HG02885 (cell line): ENCODE measurements around the gene UNC45A.

Experiments used
- ATAC-seq: cut with Tn5 transposase; IDR thresholded peaks from one replicate; pipeline ENCODE4 v1.9.1; 2021; ENCODE audit warnings: mild to moderate bottlenecking; ENCODE audit not compliant: unreplicated experiment, poor library complexity

The UNC45A gene

DNA sequence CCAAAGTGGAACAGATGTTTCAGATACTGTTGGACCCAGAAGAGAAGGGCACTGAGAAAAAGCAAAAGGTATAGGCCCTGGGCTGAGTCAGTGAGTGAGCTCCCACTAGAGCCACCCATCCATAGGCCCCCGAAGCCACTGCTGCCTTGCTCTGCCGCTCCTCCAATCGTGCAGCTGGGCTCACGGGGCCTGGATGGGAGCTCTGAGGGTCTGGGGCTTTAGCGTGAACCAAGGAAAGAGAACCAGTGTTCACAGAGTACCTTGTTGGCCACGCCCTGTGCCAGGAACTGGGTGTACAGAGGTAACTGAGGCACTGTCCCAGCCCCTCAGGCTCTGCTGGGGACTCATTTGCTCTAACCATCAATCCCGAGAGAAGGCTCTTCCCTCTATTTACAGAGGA is 4.7 kb downstream of the UNC45A start:
- no peak for ATAC-seq

DNA sequence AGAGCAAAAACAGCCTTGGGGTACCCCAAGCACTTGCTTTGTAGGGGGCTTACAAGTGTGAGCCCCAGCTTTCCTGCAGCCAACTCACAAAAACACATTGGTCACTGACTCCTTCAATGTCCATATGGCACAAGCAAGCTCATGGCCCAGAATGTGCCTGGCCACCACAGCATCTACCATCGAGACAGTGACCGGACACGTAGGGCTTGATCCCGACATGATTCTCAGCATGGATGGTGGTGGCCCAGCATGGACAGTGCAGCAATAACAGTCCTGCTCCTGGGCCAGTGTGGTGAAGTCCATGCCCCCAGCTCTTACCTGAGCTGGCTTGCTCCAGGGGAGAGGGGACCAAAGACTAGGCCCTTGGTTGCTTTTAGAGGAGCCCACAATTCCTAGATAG is 6.0 kb downstream of the UNC45A start:
- no peak for ATAC-seq

DNA sequence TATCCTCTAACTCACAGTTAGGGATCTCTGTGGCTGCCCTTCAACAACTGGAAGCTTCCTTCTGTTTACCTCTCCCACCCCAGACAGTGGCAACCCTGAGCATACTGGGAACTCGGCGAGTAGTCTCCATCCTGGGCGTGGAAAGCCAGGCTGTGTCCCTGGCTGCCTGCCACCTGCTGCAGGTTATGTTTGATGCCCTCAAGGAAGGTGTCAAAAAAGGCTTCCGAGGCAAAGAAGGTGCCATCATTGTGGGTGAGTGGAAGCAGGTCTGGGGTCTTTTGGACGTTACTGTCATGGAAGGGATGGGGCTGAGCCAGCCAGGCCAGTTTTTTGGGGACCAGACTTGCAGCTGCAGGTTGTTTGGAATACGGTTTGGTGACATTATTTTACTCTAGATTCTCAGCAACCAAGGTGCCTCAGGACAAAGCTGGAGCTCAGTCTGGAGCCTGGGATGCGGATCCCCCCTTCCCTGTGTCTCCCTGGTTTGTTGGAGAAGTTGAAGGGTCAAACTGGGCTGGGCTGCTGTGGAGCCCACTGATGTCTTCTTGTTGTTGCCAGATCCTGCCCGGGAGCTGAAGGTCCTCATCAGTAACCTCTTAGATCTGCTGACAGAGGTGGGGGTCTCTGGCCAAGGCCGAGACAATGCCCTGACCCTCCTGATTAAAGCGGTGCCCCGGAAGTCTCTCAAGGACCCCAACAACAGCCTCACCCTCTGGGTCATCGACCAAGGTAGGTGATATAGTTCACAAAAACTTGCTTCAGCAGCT is 7.5 kb downstream of the UNC45A start:
- ATAC-seq, result no peak

- ATAC-seq, result no peak
These were observed 10.0 kb downstream of the UNC45A start for GRCh38 chr15:90945091-90945490.

DNA sequence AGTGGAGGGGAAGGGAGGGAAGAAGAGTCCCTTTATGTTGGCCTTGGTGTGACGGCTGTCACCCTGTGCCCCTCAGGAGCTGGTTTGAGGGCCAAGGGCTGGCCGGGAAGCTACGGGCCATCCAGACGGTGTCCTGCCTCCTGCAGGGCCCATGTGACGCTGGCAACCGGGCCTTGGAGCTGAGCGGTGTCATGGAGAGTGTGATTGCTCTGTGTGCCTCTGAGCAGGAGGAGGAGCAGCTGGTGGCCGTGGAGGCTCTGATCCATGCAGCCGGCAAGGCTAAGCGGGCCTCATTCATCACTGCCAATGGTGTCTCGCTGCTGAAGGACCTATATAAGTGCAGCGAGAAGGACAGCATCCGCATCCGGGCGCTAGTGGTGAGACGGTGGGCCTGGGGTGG is 11.5 kb downstream of the UNC45A start:
- no peak for ATAC-seq

GRCh38 chr15:90946941-90947576 is 12.0 kb downstream of the UNC45A start:
- ATAC-seq, result no peak

GRCh38 chr15:90947577-90948357 is 12.7 kb downstream of the UNC45A start:
- no peak for ATAC-seq

DNA sequence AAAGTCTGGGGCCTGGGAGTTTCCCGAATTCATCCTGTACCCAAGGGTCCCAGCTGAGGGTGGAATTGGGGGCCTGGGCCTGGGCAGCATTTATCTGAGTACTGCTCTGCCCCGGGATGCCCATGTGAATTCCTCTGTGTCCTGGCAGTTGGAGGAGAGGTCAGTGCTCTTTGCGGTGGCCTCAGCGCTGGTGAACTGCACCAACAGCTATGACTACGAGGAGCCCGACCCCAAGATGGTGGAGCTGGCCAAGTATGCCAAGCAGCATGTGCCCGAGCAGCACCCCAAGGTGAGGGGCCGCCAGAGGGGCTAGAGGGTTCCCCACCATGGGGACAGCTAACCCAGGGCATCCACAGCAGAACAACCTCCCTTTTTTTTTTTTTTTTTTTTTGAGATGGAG is 13.4 kb downstream of the UNC45A start:
- ATAC-seq, result no peak

DNA sequence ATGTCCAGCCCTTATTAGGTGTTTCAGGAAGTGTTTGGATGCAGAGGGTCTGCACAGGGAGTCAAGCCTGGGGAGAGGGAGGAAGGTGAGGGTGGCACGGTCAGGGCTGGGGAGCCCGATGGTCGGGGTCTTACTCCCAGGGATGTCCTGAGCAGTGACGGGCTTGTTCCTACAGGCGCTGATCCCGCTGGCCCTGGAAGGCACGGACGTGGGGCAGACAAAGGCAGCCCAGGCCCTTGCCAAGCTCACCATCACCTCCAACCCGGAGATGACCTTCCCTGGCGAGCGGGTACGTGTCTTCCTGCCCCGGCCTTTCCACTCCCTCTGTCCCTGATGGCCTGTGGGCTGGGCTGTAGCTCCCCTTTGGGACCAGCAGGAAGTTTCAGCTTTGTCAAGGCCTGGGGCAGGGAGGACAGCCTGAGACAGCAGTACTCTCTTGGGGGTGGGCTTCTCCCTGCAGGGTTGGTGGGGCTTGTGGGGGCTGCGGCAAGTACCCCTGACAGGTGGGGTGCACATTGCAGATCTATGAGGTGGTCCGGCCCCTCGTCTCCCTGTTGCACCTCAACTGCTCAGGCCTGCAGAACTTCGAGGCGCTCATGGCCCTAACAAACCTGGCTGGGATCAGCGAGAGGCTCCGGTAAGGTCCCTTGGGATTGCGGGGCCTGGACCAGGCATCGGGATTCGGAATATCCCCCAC is 15.0 kb downstream of the UNC45A start:
- ATAC-seq, result no peak

- ATAC-seq, result no peak
These were observed 15.6 kb downstream of the UNC45A start for GRCh38 chr15:90950676-90951075.

GRCh38 chr15:90952901-90953677 is 18.0 kb downstream of the UNC45A start:
- no peak for ATAC-seq

DNA sequence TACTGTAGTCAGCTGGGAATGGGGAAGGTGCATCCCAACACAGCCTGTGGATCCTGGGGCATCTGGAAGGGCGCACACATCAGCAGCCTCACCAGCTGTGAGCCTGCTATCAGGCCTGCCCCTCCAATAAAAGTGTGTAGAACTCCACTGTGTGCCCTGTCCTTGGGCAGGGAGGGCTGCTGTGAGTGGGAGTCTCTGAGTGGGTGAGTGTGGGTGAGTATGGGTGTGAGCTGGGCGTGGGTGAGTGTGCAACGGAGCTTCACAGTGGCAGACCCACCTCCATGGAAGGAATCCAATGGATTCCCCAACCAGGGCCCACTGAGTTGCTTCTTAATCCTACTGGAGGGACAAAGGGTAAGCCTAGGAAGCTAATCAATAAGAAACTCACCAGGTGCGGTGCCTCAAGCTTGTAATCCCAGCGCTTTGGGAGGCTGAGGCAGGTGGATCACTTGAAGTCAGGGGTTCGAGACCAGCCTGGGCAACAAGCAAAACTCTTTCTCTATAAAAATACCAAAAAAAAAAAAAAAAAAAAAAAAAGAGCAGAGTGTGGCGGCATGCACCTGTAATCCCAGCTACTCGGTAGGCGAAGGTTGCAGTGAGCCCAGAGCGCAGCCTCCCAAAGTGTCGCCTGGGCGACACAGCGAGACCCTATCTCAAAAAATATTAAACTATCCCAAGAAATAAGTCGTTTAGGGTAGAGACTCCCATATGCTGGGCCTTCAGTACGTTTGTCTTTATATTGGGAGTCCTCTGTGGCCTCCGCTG is 19.0 kb downstream of the UNC45A start:
- no peak for ATAC-seq

DNA sequence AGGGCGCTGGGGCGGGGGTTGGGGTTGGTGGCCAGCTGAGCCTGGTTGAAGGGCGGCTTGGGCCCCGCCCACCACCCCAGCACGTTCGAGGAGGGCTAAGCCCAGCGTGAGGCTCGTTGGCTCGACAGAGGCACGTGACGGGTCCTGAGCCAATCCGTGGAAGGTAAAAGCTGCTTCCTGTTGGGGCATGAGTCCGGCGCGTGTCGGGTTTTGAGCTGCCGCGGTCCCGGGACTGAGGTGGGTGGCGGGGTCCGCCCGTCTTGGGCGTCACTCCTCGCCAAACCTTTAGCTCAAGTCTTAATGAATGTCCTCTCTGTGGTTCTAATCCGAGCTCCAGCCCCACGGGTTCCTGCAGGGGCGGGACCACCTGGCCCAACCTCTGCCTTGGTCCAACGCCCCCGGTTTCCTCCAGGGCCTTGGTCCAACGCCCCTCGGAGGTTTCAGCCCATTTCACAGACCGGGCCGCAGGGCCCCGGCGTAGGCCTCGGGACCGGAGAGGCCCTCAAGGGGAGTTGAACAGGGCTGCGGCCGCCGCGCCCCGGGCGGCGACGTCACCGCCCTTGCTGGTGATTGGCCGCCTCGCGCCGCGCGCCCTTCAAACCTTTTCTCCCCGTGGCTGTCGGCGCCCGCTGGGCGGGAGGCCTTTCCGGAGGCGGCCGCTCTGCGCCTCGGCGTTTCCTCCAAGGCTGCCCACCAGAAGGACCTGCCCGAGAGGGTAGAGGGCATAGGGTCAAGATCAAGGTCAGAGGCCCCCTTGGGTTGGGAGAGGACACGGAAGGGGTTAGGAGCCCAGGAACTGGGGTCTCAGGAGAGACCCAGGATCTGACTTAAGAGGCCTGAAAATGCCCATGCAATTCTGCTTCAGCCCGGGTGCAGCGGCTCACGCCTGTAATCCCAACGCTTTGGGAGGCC is 19.9 kb downstream of the UNC45A start, which contains the start of gene RCCD1:
Gene RCCD1 (plus strand): TSS at position 173 of the 912 bp plus-strand sequence. CDS start 1,851 bp downstream, outside the sequence.
- ATAC-seq, result peak; percentile 93

- no peak for ATAC-seq
These were observed 20.7 kb downstream of the UNC45A start for GRCh38 chr15:90955624-90956273.

- no peak for ATAC-seq
These were observed 21.4 kb downstream of the UNC45A start for GRCh38 chr15:90956274-90957030.

GRCh38 chr15:90957031-90957790 is 22.1 kb downstream of the UNC45A start:
- no peak for ATAC-seq
